Activated T-helper 1 cell treated with anti-CD3 and anti-CD28 coated beads, Interleukin-12 subunit alpha, Interleukin-12 subunit beta, Interleukin-2, Interleukin-4 antibody, amounts not matched to agents 30 ng/mL and 10 ng/mL and 1 ng/mL, durations not matched to agents 14 hours and 24 hours and 36 hours (primary cell): ENCODE results near the gene TCN1. TPM values are rescaled to one million over a fixed set of nuclear protein-coding genes. Genes with fewer than 3 reads are reported as not detected.
"Not testable (repeated sequence)": the region's sequence is repeated elsewhere in the genome, so short reads cannot be mapped to it uniquely, and the experiment has no call there.

ENCODE experiments used
- DNase-seq: peaks from one replicate; pipeline ENCODE4 v3.0.0; 2021; ENCODE audit warnings: low spot score
- H3K27ac Mint-ChIP-seq: one replicate; pipeline ENCODE4 v1.8.0; 2021; ENCODE audit warnings: mild to moderate bottlenecking, mixed read lengths
- H3K27me3 Mint-ChIP-seq: one replicate; pipeline ENCODE4 v1.8.0; 2022; ENCODE audit warnings: mild to moderate bottlenecking, moderate library complexity, mixed read lengths; ENCODE audit not compliant: insufficient read depth
- H3K36me3 Mint-ChIP-seq: one replicate; pipeline ENCODE4 v1.8.0; 2021; ENCODE audit warnings: low read depth, mixed read lengths
- H3K4me1 Mint-ChIP-seq: one replicate; pipeline ENCODE4 v1.8.0; 2021; ENCODE audit warnings: low read depth, mixed read lengths
- H3K4me3 Mint-ChIP-seq: one replicate; pipeline ENCODE4 v1.8.0; 2021; ENCODE audit warnings: mild to moderate bottlenecking, moderate library complexity, mixed read lengths
- H3K9me3 Mint-ChIP-seq: one replicate; pipeline ENCODE4 v1.8.0; 2021; ENCODE audit warnings: mixed read lengths
- intact Hi-C: fragments of 100-400 bp; cut with micrococcal nuclease; formaldehyde crosslinking; loops from one replicate; pipeline ENCODE4 v1.15.1; 2024
- total RNA-seq: library from RNA; stranded (reverse); gene quantifications from 2 replicates; pipeline ENCODE4 v1.2.3, GENCODE V29; 2022

TCN1 gene
- total RNA-seq, 1 donor from 2014 or later: not detected

- Mint-ChIP-seq H3K4me1 (no peaks in the 10 kb centered on the region), H3K9me3 (peaks cover 6% of the 10 kb centered on the region), H3K4me3 (no peak overlapping the region), H3K27me3 (peaks cover 6% of the 10 kb centered on the region), H3K27ac (no peak overlapping the region), H3K36me3 (no peaks in the 10 kb centered on the region)
- intact Hi-C loops: no loop called here
- DNase-seq: no peak
These were observed 17.2 kb downstream of the TCN1 start for GRCh38 chr11:59849129-59849528.

GRCh38 chr11:59848439-59848838 lies 17.8 kb downstream of the TCN1 start:
- H3K4me1 Mint-ChIP-seq, H3K4me3 Mint-ChIP-seq, H3K27me3 Mint-ChIP-seq, intact Hi-C loops, H3K36me3 Mint-ChIP-seq, DNase-seq, H3K27ac Mint-ChIP-seq, H3K9me3 Mint-ChIP-seq: not testable (repeated sequence)

- peaks cover 6% of the 10 kb centered on the region for H3K9me3 Mint-ChIP-seq
- no peaks in the 10 kb centered on the region for H3K4me1 Mint-ChIP-seq
These were observed 18.7 kb downstream of the TCN1 start for GRCh38 chr11:59847626-59848025.

GRCh38 chr11:59846556-59846955 lies 19.7 kb downstream of the TCN1 start:
- Mint-ChIP-seq H3K27me3 (peaks cover 2% of the 10 kb centered on the region), H3K9me3 (peaks cover 6% of the 10 kb centered on the region), H3K4me3 (no peak overlapping the region), H3K36me3 (no peaks in the 10 kb centered on the region), H3K4me1 (no peaks in the 10 kb centered on the region), H3K27ac (no peak overlapping the region)
- DNase-seq: no peak
- intact Hi-C loops: no loop called here

More at GRCh38 chr11:59847626-59848025, 18.7 kb downstream of the TCN1 start:
- Mint-ChIP-seq H3K4me3 (no peak overlapping the region), H3K27me3 (peaks cover 2% of the 10 kb centered on the region), H3K36me3 (no peaks in the 10 kb centered on the region), H3K27ac (no peak overlapping the region)
- intact Hi-C loops: no loop called here
- no peak for DNase-seq

GRCh38 chr11:59845399-59845798 lies 20.9 kb downstream of the TCN1 start, which contains the start of gene CBLIF:
Gene CBLIF, minus strand, starts transcription at chr11:59845499. Its CDS starts 46 bp downstream, at chr11:59845453.
- H3K27me3 Mint-ChIP-seq: peaks cover 2% of the 10 kb centered on the region
- no peaks in the 10 kb centered on the region for H3K4me1 Mint-ChIP-seq
- H3K4me3 Mint-ChIP-seq: no peak within 1 kb of the TSS
- no peaks in the 10 kb centered on the region for H3K36me3 Mint-ChIP-seq
- DNase-seq: no peak
- peaks cover 3% of the 10 kb centered on the region for H3K9me3 Mint-ChIP-seq
- intact Hi-C loops: no loop called here
- no peak within 1 kb of the TSS for H3K27ac Mint-ChIP-seq

- Mint-ChIP-seq H3K27ac (no peak overlapping the region), H3K4me3 (no peak overlapping the region), H3K9me3 (peaks cover under 1% of the 10 kb centered on the region), H3K4me1 (no peaks in the 10 kb centered on the region), H3K27me3 (peaks cover 2% of the 10 kb centered on the region), H3K36me3 (no peaks in the 10 kb centered on the region)
- no peak for DNase-seq
- intact Hi-C loops: no loop called here
These were observed 24.0 kb downstream of the TCN1 start for GRCh38 chr11:59842316-59842715.

- Mint-ChIP-seq H3K27ac (no peak overlapping the region), H3K27me3 (peaks cover 4% of the 10 kb centered on the region), H3K36me3 (no peaks in the 10 kb centered on the region), H3K4me1 (no peaks in the 10 kb centered on the region), H3K4me3 (no peak overlapping the region), H3K9me3 (no peaks in the 10 kb centered on the region)
- intact Hi-C loops: no loop called here
- no peak for DNase-seq
These were observed 24.8 kb downstream of the TCN1 start for GRCh38 chr11:59841514-59841913.

GRCh38 chr11:59839615-59840014 lies 26.7 kb downstream of the TCN1 start:
- intact Hi-C loops: no loop called here
- H3K9me3 Mint-ChIP-seq: no peaks in the 10 kb centered on the region

GRCh38 chr11:59833602-59834001 lies 32.7 kb downstream of the TCN1 start:
- no peak overlapping the region for H3K27ac Mint-ChIP-seq
- intact Hi-C loops: no loop called here
- no peaks in the 10 kb centered on the region for H3K36me3 Mint-ChIP-seq
- H3K4me1 Mint-ChIP-seq: peaks cover 6% of the 10 kb centered on the region
- no peak for DNase-seq
- H3K4me3 Mint-ChIP-seq: no peak overlapping the region
- H3K9me3 Mint-ChIP-seq: no peaks in the 10 kb centered on the region
- peaks cover 4% of the 10 kb centered on the region for H3K27me3 Mint-ChIP-seq

More at GRCh38 chr11:59839615-59840014, 26.7 kb downstream of the TCN1 start:
- Mint-ChIP-seq H3K27me3 (peaks cover 4% of the 10 kb centered on the region), H3K4me1 (no peaks in the 10 kb centered on the region), H3K4me3 (no peak overlapping the region), H3K27ac (no peak overlapping the region), H3K36me3 (no peaks in the 10 kb centered on the region)
- no peak for DNase-seq

- H3K4me3 Mint-ChIP-seq: no peak overlapping the region
- H3K27me3 Mint-ChIP-seq: peaks cover 3% of the 10 kb centered on the region
- H3K27ac Mint-ChIP-seq: no peak overlapping the region
- H3K36me3 Mint-ChIP-seq: no peaks in the 10 kb centered on the region
- no peak for DNase-seq
- no peaks in the 10 kb centered on the region for H3K9me3 Mint-ChIP-seq
- intact Hi-C loops: no loop called here
- H3K4me1 Mint-ChIP-seq: peaks cover 6% of the 10 kb centered on the region
These were observed 36.9 kb downstream of the TCN1 start for GRCh38 chr11:59829358-59829757.

GRCh38 chr11:59822989-59823566 lies 43.2 kb downstream of the TCN1 start:
- Mint-ChIP-seq H3K4me1 (peaks cover 9% of the 10 kb centered on the region), H3K4me3 (no peak overlapping the region), H3K27me3 (peaks cover 8% of the 10 kb centered on the region), H3K27ac (no peak overlapping the region), H3K9me3 (no peaks in the 10 kb centered on the region), H3K36me3 (no peaks in the 10 kb centered on the region)
- DNase-seq: no peak
- intact Hi-C loops: loop anchor here (1.0 kb wide), 5 partner anchors 96 to 442 kb away; no protein-coding TSS in a partner anchor

GRCh38 chr11:59818572-59818971 lies 47.7 kb downstream of the TCN1 start:
- intact Hi-C loops: no loop called here
- no peaks in the 10 kb centered on the region for H3K9me3 Mint-ChIP-seq

GRCh38 chr11:59816434-59816833 lies 49.9 kb downstream of the TCN1 start:
- H3K4me3 Mint-ChIP-seq, H3K36me3 Mint-ChIP-seq, H3K9me3 Mint-ChIP-seq, H3K27ac Mint-ChIP-seq, DNase-seq, H3K27me3 Mint-ChIP-seq, intact Hi-C loops: not testable (repeated sequence)
- peaks cover 20% of the 10 kb centered on the region for H3K4me1 Mint-ChIP-seq

More at GRCh38 chr11:59818572-59818971, 47.7 kb downstream of the TCN1 start:
- Mint-ChIP-seq H3K27ac (no peak overlapping the region), H3K27me3 (peaks cover 5% of the 10 kb centered on the region), H3K36me3 (peaks cover 2% of the 10 kb centered on the region), H3K4me1 (peaks cover 19% of the 10 kb centered on the region), H3K4me3 (no peak overlapping the region)
- no peak for DNase-seq

GRCh38 chr11:59815754-59816153 lies 50.5 kb downstream of the TCN1 start:
- Mint-ChIP-seq H3K9me3 (peaks cover 6% of the 10 kb centered on the region), H3K36me3 (peaks cover 7% of the 10 kb centered on the region), H3K27me3 (peaks cover 5% of the 10 kb centered on the region), H3K4me1 (peaks cover 27% of the 10 kb centered on the region), H3K27ac (no peak overlapping the region), H3K4me3 (no peak overlapping the region)
- no peak for DNase-seq
- intact Hi-C loops: no loop called here
